ENCODE data around the gene PARL.

PARL gene

DNA sequence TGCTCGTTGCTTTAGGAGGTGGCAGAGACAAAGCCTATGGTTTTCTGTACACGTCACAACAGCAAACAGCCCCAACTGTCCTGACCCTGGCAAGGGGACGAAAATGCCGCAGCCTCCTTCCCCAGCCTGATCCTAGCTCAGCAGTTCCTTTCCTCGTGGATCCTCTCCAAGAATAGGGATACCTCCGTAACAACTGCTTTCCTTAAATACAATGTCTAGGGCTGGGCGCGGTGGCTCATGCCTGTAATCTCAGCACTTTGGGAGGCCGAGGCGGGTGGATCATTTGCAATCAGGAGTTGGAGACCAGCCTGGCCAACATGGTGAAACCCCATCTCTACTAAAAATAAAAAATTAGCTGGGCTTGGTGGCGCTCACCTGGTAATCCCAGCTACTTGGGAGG lies 76.3 kb downstream of the PARL start:
- Histone ChIP-seq H3K4me3 (ENCODE audit: low read length) (no peak overlapping the region), H3K9me3 (ENCODE audit: insufficient read depth, low read depth, low read length) (no peaks in the 10 kb centered on the region), H3K36me3 (ENCODE audit: insufficient read depth, low read length) (peaks cover 94% of the 10 kb centered on the region), H3K27ac (ENCODE audit: low read depth, low read length) (no peak overlapping the region), H3K9ac (ENCODE audit: low read depth, low read length) (no peak overlapping the region), H3K27me3 (ENCODE audit: insufficient read depth, low read length) (no peaks in the 10 kb centered on the region), H3K4me1 (ENCODE audit: insufficient read depth, low read length) (no peaks in the 10 kb centered on the region)
- WGBS: 98% methylated on average over 11 of the region's 11 CpGs

DNA sequence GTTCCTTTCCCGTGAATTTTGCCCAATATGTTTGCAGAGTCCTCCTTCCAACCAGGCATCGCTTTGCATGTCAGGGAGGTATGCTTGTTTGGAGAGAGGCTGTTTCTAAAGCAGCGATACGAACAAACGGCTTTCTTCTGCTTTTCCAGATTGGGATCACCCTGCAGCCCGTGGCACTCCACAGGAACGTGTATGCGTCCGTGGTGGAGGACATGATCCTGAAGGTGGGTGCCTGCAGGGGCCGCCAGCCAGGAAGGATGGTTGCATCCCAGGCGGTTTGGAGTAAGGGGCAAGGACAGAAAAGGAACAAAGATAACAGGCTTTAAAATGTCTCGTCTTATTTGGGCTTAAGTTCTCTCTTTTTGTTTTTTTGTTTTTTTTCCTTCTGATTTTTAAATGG lies 76.8 kb downstream of the PARL start:
- H3K9ac ChIP-seq (ENCODE audit: low read depth, low read length): no peak overlapping the region
- H3K4me3 ChIP-seq (ENCODE audit: low read length): no peak overlapping the region
- no peaks in the 10 kb centered on the region for H3K9me3 ChIP-seq (ENCODE audit: insufficient read depth, low read depth, low read length)
- H3K36me3 ChIP-seq (ENCODE audit: insufficient read depth, low read length): peaks cover 98% of the 10 kb centered on the region
- 95% methylated on average over 12 of the region's 12 CpGs for WGBS
- H3K27ac ChIP-seq (ENCODE audit: low read depth, low read length): no peak overlapping the region
- no peaks in the 10 kb centered on the region for H3K27me3 ChIP-seq (ENCODE audit: insufficient read depth, low read length)
- no peaks in the 10 kb centered on the region for H3K4me1 ChIP-seq (ENCODE audit: insufficient read depth, low read length)

DNA sequence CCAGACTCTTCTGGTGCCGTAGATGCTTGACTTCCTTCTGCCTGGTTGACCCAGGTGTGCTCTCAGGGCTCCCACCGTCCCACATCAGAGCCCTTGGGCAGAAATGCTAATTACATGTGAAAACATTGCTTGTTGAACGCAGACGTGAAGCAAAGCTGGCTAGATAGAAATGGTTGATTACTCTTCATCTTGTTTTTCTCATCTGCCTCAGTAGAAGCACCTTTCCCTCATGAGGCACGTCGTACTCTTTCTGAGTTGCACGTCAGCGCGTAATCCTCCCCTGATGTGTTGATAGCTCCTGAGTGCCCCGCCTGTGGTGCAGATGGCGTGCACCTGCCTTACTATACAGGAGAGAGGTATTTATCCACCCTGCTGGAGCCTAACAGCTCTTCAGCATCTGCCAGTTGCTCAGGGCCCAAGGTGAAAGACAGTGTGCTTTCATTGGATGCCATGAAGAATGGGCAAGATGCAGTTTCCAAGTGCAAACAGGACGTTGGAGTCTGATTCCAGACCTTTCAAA lies 77.4 kb downstream of the PARL start:
- Histone ChIP-seq H3K36me3 (ENCODE audit: insufficient read depth, low read length) (peaks cover 99% of the 10 kb centered on the region), H3K27ac (ENCODE audit: low read depth, low read length) (no peak overlapping the region)
- whole genome bisulfite sequencing: 96% methylated on average over 12 of the region's 12 CpGs

DNA sequence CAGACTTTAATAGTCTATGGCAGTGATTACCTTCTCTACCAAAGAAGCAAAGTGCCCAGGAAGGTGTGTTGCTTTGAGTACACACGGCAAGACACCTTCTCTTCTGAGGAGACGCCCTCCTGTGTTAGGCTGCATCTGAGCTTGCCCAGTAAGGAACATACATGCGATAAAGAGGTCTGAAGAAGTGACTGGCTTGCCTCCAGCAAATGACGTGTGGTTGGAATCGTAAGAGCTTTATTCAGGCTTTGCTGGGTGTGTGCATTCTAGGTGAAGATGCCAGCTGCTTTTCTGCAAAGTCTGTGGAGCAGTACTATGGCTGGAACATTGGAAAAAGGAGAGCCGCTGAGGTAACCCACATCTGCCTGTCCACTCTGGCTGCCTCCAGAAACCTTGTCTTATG lies 81.7 kb downstream of the PARL start:
- no peak overlapping the region for H3K4me3 ChIP-seq (ENCODE audit: low read length)
- no peaks in the 10 kb centered on the region for H3K27me3 ChIP-seq (ENCODE audit: insufficient read depth, low read length)
- H3K9me3 ChIP-seq (ENCODE audit: insufficient read depth, low read depth, low read length): no peaks in the 10 kb centered on the region
- 95% methylated on average over 6 of the region's 6 CpGs for WGBS
- H3K4me1 ChIP-seq (ENCODE audit: insufficient read depth, low read length): no peaks in the 10 kb centered on the region
- no peak overlapping the region for H3K9ac ChIP-seq (ENCODE audit: low read depth, low read length)
- no peak overlapping the region for H3K27ac ChIP-seq (ENCODE audit: low read depth, low read length)
- peaks cover 97% of the 10 kb centered on the region for H3K36me3 ChIP-seq (ENCODE audit: insufficient read depth, low read length)

More for the DNA sequence above, 77.4 kb downstream of the PARL start:
- no peaks in the 10 kb centered on the region for H3K9me3 ChIP-seq (ENCODE audit: insufficient read depth, low read depth, low read length)
- no peaks in the 10 kb centered on the region for H3K4me1 ChIP-seq (ENCODE audit: insufficient read depth, low read length)
- no peaks in the 10 kb centered on the region for H3K27me3 ChIP-seq (ENCODE audit: insufficient read depth, low read length)
- H3K4me3 ChIP-seq (ENCODE audit: low read length): no peak overlapping the region
- no peak overlapping the region for H3K9ac ChIP-seq (ENCODE audit: low read depth, low read length)

DNA sequence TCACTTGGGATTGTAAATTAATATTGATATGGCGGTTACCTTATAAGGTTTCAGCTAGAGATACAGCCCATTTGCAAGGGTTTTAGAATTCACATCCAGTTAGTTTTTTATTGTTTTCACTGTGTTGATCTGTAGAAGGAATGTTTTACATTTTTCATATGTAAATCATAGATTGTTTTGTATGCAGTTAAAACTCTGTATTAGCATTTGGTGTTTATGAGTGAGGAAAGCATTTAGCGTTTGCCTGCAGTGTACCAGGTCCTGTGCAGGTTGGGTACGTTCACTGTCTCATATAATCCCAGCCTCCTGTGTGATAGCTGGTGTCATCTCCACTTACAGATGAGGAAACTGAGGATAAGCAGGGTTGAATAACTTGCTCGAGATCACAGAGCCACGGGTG lies 83.1 kb downstream of the PARL start:
- Histone ChIP-seq H3K27ac (ENCODE audit: low read depth, low read length) (no peak overlapping the region), H3K9ac (ENCODE audit: low read depth, low read length) (no peak overlapping the region), H3K9me3 (ENCODE audit: insufficient read depth, low read depth, low read length) (no peaks in the 10 kb centered on the region), H3K36me3 (ENCODE audit: insufficient read depth, low read length) (peaks cover 95% of the 10 kb centered on the region), H3K27me3 (ENCODE audit: insufficient read depth, low read length) (no peaks in the 10 kb centered on the region), H3K4me3 (ENCODE audit: low read length) (no peak overlapping the region), H3K4me1 (ENCODE audit: insufficient read depth, low read length) (no peaks in the 10 kb centered on the region)
- 95% methylated on average over 5 of the region's 5 CpGs for WGBS

DNA sequence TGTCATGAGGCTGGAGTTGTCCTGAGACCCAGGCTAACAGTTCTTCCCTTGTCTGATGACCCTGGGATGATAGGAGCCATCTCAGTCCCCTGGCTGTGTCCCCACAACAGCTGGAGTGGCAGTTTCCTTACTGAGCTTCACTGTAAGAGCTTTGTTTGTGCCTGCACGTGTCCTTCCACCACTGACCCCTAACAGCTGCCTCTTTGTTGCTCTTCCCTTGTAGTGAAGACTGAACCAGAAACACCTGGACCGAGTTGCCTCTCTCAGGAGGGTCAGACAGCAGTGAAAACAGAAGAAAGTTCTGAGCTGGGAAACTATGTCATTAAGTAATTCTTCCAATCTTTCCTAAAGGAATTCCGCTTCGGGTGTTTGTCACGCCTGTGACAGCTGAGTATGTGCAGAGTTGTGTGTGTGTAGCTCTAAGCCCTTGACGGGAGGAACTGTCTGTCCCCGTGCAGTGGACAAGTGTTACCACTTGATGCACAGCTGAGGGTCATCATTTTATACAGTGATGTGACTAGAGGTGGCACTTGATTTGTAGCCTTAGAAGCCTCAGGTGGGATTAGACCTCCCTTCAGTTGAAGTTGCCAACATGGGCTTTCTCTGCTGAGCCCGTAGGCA lies 84.3 kb downstream of the PARL start:
- Histone ChIP-seq H3K36me3 (ENCODE audit: insufficient read depth, low read length) (peaks cover 94% of the 10 kb centered on the region), H3K4me1 (ENCODE audit: insufficient read depth, low read length) (no peaks in the 10 kb centered on the region), H3K27me3 (ENCODE audit: insufficient read depth, low read length) (no peaks in the 10 kb centered on the region), H3K9me3 (ENCODE audit: insufficient read depth, low read depth, low read length) (no peaks in the 10 kb centered on the region), H3K27ac (ENCODE audit: low read depth, low read length) (no peak overlapping the region), H3K9ac (ENCODE audit: low read depth, low read length) (no peak overlapping the region), H3K4me3 (ENCODE audit: low read length) (no peak overlapping the region)
- WGBS: 94% methylated on average over 8 of the region's 8 CpGs

DNA sequence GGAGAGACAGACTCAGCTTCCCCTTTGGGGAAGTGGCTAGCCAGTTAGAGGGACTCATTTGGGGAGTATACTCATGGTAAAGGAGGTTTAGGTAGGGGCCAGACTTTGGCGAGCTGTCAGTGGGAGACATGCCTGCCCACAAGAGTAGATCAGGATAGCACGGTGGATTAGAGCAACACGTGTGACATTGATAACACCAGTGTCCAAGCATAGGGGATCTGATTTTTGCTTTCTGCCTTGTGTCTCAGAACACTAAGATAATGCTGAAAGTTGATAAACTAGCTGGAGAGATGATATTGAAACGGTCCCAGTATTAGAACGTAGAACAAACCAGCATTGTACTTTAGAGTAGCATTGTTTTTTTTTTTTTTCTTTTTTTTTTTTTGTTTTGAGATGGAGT lies 85.2 kb downstream of the PARL start:
- no peaks in the 10 kb centered on the region for H3K9me3 ChIP-seq (ENCODE audit: insufficient read depth, low read depth, low read length)
- WGBS: 94% methylated on average over 5 of the region's 5 CpGs
- no peak overlapping the region for H3K9ac ChIP-seq (ENCODE audit: low read depth, low read length)
- no peak overlapping the region for H3K4me3 ChIP-seq (ENCODE audit: low read length)
- H3K27me3 ChIP-seq (ENCODE audit: insufficient read depth, low read length): no peaks in the 10 kb centered on the region
- no peak overlapping the region for H3K27ac ChIP-seq (ENCODE audit: low read depth, low read length)
- peaks cover 91% of the 10 kb centered on the region for H3K36me3 ChIP-seq (ENCODE audit: insufficient read depth, low read length)
- H3K4me1 ChIP-seq (ENCODE audit: insufficient read depth, low read length): no peaks in the 10 kb centered on the region

DNA sequence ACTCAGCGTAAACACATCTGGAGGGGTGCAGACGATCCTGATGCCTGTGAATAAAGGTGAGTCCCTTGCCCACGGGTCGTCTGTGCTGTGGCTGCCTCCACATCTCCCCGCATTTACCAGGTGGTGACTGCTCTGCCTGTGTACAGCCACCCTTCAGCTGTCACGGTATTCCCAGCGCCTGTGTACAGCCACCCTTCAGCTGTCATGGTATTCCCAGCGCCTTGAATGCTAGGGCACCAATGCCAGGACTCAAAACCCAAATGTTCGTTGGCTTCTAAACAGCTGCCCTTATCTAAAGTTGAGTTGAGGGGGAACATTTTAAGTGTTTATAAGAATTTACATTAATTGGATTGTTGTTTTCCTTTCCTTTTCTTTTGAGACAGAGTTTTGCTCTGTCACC lies 86.7 kb downstream of the PARL start:
- H3K36me3 ChIP-seq (ENCODE audit: insufficient read depth, low read length): peaks cover 91% of the 10 kb centered on the region
- H3K4me3 ChIP-seq (ENCODE audit: low read length): no peak overlapping the region
- no peak overlapping the region for H3K9ac ChIP-seq (ENCODE audit: low read depth, low read length)
- 94% methylated on average over 9 of the region's 9 CpGs for WGBS
- H3K27ac ChIP-seq (ENCODE audit: low read depth, low read length): no peak overlapping the region
- no peaks in the 10 kb centered on the region for H3K27me3 ChIP-seq (ENCODE audit: insufficient read depth, low read length)
- no peaks in the 10 kb centered on the region for H3K4me1 ChIP-seq (ENCODE audit: insufficient read depth, low read length)
- no peaks in the 10 kb centered on the region for H3K9me3 ChIP-seq (ENCODE audit: insufficient read depth, low read depth, low read length)

DNA sequence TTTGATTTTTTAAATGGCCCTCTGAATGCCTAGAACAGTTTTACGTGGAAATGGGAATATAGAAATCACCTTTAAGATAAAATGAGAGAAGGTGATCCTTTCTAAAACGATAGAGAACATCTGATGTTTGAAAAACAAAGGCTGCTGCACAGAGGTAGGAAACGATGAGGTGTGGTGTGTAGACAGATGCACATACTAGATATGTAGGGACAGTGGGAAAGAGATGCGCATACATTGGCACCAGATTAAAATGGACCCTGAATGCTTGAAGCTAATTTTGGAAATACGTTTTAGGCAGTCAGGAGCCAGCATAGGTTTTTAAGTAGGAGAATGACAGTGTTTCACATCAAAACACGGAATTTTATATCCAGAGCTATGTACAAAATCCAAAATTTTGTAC lies 88.3 kb downstream of the PARL start:
- 96% methylated on average over 6 of the region's 6 CpGs for WGBS
- Histone ChIP-seq H3K4me3 (ENCODE audit: low read length) (no peak overlapping the region), H3K36me3 (ENCODE audit: insufficient read depth, low read length) (peaks cover 91% of the 10 kb centered on the region), H3K4me1 (ENCODE audit: insufficient read depth, low read length) (no peaks in the 10 kb centered on the region), H3K27me3 (ENCODE audit: insufficient read depth, low read length) (no peaks in the 10 kb centered on the region), H3K9ac (ENCODE audit: low read depth, low read length) (no peak overlapping the region), H3K27ac (ENCODE audit: low read depth, low read length) (no peak overlapping the region), H3K9me3 (ENCODE audit: insufficient read depth, low read depth, low read length) (no peaks in the 10 kb centered on the region)

DNA sequence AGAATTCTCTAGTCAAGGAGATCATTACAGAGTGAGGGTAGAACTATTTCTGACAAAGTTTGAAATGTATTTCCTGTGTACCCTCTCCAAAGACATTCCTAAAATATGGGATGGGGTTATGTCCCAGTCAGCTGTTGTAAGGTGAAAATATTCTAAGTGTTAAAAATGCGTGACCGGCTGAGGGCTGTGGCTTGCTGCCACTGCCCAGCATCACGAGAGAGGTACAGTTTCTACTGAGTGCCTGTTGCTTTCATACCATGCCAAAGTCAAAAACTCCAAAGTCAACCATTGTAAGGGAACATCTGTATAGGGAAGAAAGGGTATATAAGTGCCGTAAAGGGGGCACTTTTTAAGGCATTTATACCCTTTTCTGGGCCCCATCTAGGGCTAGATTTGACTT lies 90.2 kb downstream of the PARL start:
- H3K9me3 ChIP-seq (ENCODE audit: insufficient read depth, low read depth, low read length): no peaks in the 10 kb centered on the region

DNA sequence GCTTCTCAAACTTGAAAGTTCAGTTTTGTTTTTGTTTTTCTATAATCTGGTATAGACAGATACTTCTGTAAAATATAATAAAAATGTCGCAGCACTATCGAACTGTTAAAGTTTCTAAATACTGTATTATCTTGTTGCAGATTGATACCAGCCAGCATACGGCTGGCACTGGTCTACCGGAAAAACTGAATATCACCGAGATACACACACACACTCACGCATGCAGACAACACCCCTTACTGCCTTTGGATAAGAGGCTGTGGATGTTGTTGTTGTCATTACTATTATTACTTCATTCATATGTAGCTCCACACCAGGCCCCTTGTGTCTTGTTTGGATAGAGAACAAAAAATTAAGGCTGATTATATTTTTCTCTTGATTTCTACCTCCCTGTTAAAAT lies 91.7 kb downstream of the PARL start:
- Histone ChIP-seq H3K9me3 (ENCODE audit: insufficient read depth, low read depth, low read length) (no peaks in the 10 kb centered on the region), H3K27ac (ENCODE audit: low read depth, low read length) (no peak overlapping the region), H3K4me3 (ENCODE audit: low read length) (no peak overlapping the region), H3K27me3 (ENCODE audit: insufficient read depth, low read length) (no peaks in the 10 kb centered on the region), H3K9ac (ENCODE audit: low read depth, low read length) (no peak overlapping the region), H3K4me1 (ENCODE audit: insufficient read depth, low read length) (no peaks in the 10 kb centered on the region), H3K36me3 (ENCODE audit: insufficient read depth, low read length) (peaks cover 90% of the 10 kb centered on the region)
- WGBS: 95% methylated on average over 5 of the region's 6 CpGs

More for the DNA sequence above, 90.2 kb downstream of the PARL start:
- H3K36me3 ChIP-seq (ENCODE audit: insufficient read depth, low read length): peaks cover 93% of the 10 kb centered on the region
- no peaks in the 10 kb centered on the region for H3K27me3 ChIP-seq (ENCODE audit: insufficient read depth, low read length)
- 96% methylated on average over 4 of the region's 4 CpGs for WGBS
- H3K9ac ChIP-seq (ENCODE audit: low read depth, low read length): no peak overlapping the region
- no peak overlapping the region for H3K27ac ChIP-seq (ENCODE audit: low read depth, low read length)
- H3K4me3 ChIP-seq (ENCODE audit: low read length): no peak overlapping the region
- H3K4me1 ChIP-seq (ENCODE audit: insufficient read depth, low read length): no peaks in the 10 kb centered on the region

DNA sequence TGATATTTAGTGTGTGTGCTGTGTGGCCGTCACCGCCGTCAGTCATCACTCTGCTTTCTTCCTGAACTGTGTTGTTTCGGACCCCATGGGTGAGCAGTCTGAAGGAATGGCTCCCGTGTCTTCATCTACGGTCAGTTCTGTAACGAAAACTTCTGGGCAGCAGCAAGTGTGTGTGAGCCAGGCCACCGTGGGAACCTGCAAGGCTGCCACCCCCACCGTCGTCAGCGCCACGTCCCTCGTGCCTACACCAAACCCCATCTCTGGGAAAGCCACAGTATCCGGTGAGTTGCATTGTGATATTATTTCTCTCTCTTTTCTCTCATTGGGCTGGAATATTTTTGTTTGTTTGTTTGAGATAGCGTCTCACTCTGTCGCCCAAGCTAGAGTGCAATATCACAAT lies 94.0 kb downstream of the PARL start:
- no peak overlapping the region for H3K9ac ChIP-seq (ENCODE audit: low read depth, low read length)
- no peaks in the 10 kb centered on the region for H3K9me3 ChIP-seq (ENCODE audit: insufficient read depth, low read depth, low read length)
- 97% methylated on average over 15 of the region's 16 CpGs for WGBS
- H3K27ac ChIP-seq (ENCODE audit: low read depth, low read length): no peak overlapping the region
- no peak overlapping the region for H3K4me3 ChIP-seq (ENCODE audit: low read length)
- H3K36me3 ChIP-seq (ENCODE audit: insufficient read depth, low read length): peaks cover 93% of the 10 kb centered on the region
- no peaks in the 10 kb centered on the region for H3K4me1 ChIP-seq (ENCODE audit: insufficient read depth, low read length)
- no peaks in the 10 kb centered on the region for H3K27me3 ChIP-seq (ENCODE audit: insufficient read depth, low read length)

Data from HUES64 (cell line).